ENCODE measurements around the gene TSPAN13.

Gene TSPAN13

DNA sequence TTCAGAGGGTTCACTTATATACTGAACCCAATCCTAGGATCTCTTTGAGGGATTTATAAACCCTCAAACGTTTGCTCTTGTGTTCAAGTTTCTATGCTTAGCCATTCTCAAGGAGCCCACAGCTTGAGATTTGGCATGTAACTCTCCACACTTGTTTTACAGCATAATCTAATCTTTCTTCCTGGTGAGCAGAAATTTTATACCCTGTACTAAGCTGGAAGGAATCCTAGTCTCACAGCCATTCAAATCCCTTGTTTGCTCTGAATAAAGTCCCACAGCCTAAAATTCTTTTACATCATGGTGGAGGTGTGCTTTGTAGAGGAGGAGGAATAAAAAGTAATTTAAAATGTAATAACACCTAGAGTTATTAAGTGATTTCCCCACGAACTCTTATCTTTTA is 56.6 kb downstream of the TSPAN13 start:
- no peak overlapping the region for H3K4me3 ChIP-seq (ENCODE audit: low read depth, low read length)
- DNase-seq (ENCODE audit: low read depth): peak; percentile 22
- in situ Hi-C loops (cut with HindIII; ENCODE audit: low sequenced_read_pairs): no loop called here
- TF ChIP-seq, protein P1, sequence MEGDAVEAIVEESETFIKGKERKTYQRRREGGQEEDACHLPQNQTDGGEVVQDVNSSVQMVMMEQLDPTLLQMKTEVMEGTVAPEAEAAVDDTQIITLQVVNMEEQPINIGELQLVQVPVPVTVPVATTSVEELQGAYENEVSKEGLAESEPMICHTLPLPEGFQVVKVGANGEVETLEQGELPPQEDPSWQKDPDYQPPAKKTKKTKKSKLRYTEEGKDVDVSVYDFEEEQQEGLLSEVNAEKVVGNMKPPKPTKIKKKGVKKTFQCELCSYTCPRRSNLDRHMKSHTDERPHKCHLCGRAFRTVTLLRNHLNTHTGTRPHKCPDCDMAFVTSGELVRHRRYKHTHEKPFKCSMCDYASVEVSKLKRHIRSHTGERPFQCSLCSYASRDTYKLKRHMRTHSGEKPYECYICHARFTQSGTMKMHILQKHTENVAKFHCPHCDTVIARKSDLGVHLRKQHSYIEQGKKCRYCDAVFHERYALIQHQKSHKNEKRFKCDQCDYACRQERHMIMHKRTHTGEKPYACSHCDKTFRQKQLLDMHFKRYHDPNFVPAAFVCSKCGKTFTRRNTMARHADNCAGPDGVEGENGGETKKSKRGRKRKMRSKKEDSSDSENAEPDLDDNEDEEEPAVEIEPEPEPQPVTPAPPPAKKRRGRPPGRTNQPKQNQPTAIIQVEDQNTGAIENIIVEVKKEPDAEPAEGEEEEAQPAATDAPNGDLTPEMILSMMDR (IDR thresholded peaks at IDR 0.05; ENCODE audit: low read depth, low read length, missing control alignments): no peak

DNA sequence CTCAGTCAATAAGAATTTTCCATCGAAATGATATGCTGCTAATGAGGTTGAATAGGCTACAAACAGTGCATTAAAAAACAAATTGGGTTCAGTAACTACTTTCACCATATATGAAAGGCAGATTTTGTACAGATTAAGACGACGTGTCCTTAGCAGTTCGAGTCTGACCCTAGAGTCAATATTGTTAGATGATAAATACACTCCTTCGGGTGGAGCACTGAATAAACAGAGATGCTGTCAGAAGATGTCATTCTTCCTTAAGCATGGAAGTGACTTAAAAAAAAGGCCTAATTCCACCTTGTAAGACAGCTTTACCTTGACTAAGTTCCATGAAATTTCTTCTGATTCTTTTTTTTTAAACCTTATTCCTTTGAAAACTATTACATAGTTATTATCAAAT is 57.0 kb downstream of the TSPAN13 start:
- no peak for DNase-seq (ENCODE audit: low read depth)
- TF ChIP-seq, protein P1 (IDR thresholded peaks at IDR 0.05; ENCODE audit: low read depth, low read length, missing control alignments): no peak
- in situ Hi-C loops (cut with HindIII; ENCODE audit: low sequenced_read_pairs): no loop called here
- no peak overlapping the region for H3K4me3 ChIP-seq (ENCODE audit: low read depth, low read length)

DNA sequence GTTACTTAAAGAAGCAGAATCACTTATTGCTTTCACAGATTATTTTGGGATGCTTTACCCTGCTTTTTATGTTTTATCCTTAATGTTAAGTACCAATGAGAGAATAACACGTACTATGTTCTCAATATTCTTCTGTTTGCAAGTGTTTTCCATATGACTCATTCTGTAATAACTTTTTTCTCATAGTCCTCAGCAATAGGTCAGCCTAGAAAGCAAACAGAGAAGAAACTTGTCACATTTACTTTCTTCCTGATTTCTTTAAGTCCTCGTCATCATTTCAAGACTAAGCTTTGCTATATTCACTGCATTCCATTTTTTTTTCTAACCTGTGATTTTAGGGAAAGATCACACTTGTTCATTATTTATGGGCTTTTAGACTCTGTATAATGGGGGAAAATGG is 58.0 kb downstream of the TSPAN13 start:
- DNase-seq (ENCODE audit: low read depth): peak; percentile 22
- TF ChIP-seq, protein P1 (IDR thresholded peaks at IDR 0.05; ENCODE audit: low read depth, low read length, missing control alignments): no peak
- in situ Hi-C loops (cut with HindIII; ENCODE audit: low sequenced_read_pairs): no loop called here

DNA sequence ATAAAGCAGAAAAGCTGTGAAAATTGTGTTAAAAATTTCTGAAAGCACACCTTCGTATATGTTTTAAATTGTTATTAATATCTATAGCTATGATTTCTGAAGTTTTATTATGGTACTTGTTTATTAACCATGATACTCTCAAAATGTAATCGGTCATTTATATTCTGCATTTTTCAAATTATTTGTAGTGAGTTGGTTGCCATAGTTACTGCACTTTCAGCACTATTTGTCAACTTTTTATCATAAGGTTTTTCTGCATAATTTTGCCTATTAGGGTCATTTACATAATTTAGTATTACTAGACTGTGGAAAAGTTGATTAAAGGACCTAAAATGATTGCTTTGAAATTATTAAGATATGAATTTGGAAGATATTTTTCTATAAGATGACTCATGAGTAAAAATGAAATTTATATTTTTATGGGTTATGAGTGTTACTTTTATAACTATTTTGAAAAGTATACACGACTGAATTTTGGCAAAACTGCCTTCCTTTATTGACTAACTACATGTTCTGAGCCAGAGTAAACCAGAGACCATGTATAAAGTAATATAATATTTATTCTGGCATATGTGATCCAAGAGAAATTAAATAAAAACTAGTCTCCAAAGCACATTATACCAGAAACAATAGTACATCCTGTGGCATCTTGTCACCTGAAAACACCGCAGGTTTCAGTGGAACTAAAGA is 59.1 kb downstream of the TSPAN13 start:
- DNase-seq (ENCODE audit: low read depth): no peak
- in situ Hi-C loops (cut with HindIII; ENCODE audit: low sequenced_read_pairs): no loop called here
- TF ChIP-seq, protein P1 (IDR thresholded peaks at IDR 0.05; ENCODE audit: low read depth, low read length, missing control alignments): no peak
- no peak overlapping the region for H3K4me3 ChIP-seq (ENCODE audit: low read depth, low read length)

More for the DNA sequence above, 58.0 kb downstream of the TSPAN13 start:
- H3K4me3 ChIP-seq (ENCODE audit: low read depth, low read length): no peak overlapping the region

DNA sequence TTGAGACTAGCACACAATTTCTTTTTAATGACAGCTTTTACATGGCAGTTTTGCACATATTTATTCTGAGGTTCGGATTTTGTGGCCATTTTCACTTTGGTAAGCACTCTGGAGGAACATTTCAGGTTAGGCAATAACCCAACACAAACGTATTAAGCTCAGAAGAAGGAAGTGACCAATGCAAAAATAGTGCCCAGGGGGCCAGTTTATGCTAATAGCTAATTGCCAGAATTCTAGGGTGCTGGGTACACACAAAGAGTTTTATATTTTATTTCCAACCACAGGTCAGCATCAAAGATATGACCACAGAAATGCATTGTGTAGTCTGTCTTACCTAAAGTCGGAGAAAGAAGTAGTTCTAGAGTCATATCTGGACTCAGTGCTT is 59.7 kb downstream of the TSPAN13 start:
- no peak overlapping the region for H3K4me3 ChIP-seq (ENCODE audit: low read depth, low read length)
- in situ Hi-C loops (cut with HindIII; ENCODE audit: low sequenced_read_pairs): no loop called here
- TF ChIP-seq, protein P1 (IDR thresholded peaks at IDR 0.05; ENCODE audit: low read depth, low read length, missing control alignments): no peak
- DNase-seq (ENCODE audit: low read depth): peak; percentile 61

DNA sequence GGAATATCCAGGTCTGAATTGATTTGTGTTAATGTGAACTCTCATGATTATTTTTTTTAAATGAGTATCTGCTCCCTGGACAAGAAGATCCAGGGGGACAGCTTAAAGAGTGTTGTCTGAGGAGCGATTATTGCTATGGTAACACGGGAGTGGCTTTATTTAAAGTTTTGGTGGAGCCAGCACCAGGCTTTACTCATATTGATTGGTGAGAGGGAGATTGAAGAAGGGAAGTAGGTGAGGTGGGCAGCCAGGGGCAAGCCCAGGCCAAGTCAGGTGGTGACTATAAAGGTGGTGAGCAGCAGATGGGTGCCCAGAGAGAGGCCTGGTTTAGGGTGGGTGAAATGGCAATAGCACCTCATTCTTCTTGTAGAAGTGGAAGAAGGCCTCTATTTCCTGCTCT is 61.4 kb downstream of the TSPAN13 start:
- H3K4me3 ChIP-seq (ENCODE audit: low read depth, low read length): no peak overlapping the region
- TF ChIP-seq, protein P1 (IDR thresholded peaks at IDR 0.05; ENCODE audit: low read depth, low read length, missing control alignments): no peak
- in situ Hi-C loops (cut with HindIII; ENCODE audit: low sequenced_read_pairs): no loop called here
- no peak for DNase-seq (ENCODE audit: low read depth)

Measured in astrocyte of the cerebellum (primary cell).